RKO (cell line): ENCODE results near the gene PROM1.

Experiments
- DNase-seq: peaks from one replicate; pipeline ENCODE4 v3.0.0-alpha.2; 2016; ENCODE audit warnings: low spot score

PROM1 gene

DNA sequence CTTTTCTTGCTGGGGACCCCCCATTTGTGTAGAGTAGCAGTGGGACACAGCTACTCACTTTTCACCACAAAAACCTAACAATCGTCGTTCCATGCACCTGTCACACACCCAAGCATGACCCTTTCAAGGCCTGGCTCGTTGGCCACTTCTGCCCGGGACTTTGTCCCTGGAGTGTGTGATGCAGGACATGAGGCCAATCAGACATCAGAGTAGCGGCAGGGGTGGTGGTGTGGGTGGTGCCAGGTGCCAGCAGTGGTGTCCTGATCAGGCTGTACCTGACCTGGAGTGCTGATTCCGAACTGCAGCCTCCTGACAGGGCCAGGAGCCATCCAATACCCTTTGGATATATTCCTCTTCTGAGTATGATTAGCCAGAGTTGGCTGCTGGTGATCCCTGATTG is 23.1 kb upstream of the PROM1 start:
- DNase-seq, result no peak

DNA sequence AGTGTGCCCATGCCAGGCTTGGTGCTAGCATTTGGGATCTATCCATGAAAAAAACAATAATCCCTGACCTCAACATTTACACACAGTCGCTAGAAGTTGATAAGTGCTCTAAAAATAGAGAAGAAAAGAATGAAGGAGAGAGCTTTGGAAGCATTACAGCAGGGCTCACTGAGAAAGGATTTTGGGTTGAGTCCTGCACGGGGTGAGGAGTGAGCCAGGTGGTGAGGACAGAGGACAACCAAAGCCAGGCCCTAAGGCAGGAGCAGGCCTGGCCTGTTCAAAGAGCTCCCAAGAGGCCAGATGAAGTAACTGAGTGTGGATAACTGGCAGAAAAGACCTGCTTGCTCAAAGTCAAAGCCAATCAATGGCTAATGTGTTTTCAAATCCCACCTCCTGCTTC is 20.7 kb upstream of the PROM1 start:
- no peak for DNase-seq

DNA sequence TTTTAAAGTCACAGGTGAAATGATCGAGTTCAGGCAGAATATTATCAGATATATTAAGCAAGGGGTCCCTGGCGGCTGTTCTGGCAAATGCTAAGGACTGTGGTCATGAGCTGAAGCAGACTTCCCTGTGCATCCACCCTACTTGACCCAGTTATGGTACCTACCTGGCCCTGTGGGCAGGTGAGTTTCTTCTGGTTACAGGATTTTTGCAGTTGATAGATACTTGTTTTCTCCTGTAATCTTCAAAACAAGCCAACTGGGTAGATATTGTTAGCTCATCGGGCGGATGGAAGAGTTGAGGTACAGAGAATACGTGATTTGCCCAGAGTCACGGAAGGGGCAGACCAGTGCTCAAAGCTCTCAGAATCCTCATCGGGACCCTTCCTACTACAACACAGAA is 18.5 kb upstream of the PROM1 start:
- no peak for DNase-seq

DNA sequence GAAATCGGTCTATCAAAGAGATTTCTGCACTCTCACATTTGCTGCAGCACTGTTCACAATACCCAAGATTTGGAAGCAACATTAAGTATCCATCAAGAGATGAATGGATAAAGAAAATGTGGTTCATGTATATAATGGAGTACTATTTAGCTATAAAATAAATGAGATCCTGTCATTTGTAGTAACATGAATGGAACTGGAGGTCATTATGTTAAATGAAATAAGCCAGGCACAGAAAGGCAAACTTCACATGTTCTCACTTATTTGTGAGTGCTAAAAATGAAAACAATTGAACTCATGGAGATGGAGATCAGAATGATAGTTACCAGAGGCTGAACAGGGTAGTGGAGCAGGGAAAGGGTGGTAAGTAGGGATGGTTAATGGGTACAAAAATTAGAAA is 17.0 kb upstream of the PROM1 start:
- no peak for DNase-seq

DNA sequence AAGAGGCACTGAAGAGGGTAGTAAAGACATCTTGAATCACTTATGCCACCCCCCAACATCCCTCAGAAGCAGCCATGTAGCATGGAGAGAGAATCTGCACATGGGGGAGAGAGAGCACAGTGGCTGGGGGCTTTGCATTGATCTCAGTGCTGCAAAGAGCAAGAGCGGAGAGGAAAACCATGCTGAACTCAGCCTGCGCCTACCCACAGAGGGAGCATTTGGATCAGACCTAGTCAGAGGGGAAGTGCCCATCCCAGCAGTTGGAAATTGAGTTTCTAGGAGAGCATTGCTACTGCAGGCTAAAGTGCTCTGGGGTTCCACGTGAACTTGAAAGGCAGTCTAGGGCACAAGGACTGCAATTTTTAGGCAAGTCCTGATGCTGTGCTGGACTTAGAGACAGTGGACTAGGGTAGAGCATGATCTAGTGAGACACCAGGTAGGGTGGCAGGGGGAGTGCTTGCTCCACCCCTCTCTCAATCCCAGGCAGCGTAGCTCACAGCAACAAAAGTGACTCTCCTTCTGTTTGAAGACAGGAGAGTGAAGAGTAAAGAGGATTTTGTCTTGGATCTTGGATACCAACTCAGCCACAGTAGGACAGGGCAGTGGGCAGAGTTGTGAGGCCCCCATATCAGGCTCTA is 9.0 kb upstream of the PROM1 start:
- no peak for DNase-seq

DNA sequence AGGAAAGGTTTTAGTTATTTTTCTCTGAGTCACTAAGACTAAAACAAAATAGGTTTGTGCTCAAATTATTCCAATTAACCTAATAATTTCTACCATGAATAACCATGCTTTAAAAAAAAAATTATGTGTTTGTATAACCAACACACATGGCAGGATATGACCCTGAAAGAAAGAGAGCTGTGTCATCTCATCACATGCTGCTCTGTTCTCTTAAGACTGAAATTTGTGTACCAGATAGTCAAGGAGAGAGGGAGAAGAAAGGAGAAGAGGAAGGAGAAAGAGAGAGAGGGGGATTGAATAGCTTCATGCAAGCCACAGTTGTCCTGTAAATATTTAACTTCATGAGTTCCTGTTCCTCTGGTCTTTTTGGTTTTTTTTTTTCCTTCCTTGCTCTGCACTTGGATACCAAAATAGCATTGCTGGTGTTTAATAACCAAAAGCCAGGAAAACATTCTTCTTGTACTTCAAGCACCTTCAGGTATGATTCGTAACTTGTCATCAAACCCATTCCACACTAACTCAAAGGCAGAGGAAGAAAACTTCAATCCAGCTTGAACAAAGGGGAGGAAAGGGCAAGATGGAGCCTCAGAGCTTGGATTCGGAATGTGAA is 6.4 kb upstream of the PROM1 start:
- DNase-seq, result no peak

DNA sequence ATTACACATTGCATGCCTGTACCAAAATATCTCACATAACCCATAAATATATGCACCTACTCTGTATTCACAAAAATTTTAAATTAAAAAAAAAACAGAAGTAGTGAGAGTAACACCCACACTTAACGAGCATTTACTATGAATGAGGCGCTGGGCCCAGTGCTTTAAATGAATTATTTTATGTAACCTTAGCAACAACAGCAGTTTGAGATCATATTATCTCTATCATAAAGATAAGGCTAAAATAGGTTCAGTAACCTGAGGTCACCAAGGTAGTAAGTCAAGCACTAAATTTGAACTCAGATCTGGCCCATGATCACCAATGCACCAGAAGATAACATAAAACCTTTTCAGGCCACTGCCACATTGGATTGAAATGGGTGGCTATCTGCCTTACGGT is 5.3 kb upstream of the PROM1 start:
- no peak for DNase-seq

DNA sequence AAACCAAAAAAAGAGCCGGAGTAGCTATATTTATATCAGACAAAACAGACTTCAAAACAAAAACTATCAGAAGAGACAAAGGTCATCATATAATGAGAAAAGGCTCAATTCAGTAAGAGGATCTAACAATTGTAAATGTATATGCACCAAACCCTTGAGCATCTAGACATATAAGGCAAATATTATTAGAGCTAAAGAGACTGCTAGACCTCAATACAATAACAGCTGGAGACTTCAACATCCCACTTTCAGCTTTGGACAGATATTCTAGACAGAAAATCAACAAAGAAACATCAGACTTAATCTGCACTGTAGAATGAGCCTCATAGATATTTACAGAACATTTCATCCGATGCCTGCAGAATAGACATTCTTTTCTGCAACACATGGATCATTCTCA is 4.8 kb upstream of the PROM1 start:
- no peak for DNase-seq

DNA sequence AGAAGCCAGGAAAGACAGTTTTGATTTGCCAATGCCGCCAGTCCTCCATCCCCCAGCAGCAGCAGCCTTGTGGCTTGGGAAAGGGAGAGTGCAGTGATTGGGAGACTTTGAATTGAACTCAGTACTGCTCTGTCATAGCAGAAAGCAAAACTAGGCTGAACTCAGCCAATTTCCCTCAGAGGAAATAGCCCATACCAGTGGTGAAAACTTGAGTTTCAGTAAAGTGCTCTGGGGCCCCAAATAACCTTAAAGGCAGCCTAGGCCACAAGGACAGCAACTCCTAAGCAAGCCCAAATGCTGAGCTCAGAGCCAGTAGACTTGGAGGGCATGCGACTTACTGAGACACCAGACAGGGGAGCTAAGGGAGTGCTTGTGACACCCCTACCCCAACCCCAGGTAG is 2.0 kb upstream of the PROM1 start:
- DNase-seq, result no peak

DNA sequence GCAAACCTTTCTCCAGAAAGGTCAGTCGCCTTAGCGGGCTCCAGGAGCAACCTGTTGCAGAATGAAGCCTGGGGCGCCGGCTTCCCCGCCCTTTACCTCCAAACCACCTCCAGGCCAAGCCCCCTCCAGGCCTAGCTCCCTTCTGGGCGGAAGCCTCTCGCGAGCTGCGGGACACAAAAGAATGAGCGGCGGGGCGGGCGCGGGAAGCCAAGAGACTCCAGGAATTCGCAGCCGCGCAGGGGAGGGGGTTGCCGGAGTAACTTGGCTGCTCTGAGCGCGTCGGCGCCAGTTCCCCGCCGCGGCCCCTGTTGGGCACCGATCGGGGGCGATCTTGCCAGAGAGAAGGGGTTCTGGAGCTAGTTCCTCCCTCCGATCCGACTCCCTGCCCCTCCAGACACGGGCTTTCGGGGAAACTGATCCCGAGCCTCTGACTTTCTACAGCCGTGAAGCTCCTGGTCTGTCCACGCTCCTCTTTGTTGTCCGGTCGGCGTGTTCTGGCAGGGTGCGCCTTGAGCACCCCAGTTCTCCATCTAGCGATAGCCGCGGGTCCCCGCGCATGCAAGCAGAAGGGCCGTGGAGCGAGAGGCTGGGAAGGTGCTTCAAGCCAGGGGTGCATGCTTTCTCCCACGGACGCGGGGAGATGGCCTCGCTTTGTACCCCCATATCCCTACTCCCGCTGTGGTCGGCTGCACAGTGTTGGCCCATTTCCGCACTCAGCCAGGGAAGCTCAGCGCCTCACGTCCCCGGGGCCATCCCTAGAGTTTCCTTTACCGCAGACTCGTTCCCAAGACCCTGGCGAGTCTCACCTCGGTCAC is 1.2 kb downstream of the PROM1 start:
- DNase-seq, result no peak

DNA sequence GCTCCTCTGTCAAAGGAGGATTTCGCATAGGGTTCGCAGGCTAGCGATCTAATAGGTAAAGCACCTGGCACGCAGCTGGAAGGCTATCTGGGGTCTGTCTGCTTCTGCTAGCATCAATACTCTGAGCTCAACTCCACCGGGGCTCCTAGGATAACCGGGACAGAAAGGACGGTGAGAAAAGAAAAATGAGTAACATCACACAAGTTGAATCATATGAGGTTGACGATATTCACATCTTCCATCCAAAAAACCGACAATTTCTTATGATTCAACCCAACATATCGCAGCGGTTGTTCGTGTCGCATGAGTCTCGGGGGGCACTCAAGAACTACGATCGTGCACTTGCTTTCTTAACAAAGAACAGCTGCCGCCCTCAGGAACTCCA is 1.8 kb downstream of the PROM1 start:
- no peak for DNase-seq

DNA sequence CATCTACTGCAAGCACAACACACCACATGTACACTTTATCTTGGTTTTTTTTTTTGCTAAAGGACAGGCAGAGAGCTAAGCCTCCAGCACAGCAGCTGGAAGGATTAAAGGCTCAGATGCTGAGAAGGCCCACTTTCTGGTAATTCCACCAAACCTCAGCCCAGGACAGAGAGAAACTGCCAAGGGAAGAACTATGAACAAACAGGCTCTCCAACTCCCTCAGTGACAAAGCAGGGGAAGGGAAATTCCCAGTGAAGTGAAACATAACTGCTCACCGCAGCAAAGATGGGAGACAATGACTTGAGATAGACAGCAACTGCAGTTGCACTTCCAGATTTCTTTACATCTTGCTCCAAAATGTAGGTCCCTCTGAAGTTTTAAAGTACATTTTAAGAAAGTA is 4.8 kb downstream of the PROM1 start:
- no peak for DNase-seq

DNA sequence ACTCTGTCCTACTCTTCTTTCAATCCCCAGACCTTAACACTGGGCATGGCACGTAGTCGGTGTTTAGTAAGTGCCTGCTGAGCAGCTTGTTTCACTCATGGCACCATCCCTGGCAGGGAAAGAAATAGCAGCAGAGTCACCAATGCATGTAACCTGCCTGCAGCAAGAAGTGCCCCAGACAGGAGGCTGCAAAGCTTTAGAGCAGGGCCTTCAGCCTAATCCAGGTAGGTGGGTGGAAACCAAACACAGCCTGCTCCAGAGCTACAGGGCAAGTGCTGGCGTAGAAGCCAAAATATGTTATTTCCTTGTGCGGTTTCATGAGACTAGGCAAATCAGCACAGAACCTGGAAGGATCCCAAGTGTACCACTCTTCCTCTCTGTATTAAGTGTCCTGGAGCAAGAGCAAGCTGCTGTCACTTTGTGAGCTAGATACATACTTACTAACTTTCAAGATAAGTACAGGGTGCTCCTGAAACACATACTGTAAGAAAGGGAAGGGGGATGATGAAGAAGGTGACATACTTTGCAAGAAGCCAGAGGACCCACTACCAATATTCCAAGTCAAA is 5.5 kb downstream of the PROM1 start:
- DNase-seq, result no peak

DNA sequence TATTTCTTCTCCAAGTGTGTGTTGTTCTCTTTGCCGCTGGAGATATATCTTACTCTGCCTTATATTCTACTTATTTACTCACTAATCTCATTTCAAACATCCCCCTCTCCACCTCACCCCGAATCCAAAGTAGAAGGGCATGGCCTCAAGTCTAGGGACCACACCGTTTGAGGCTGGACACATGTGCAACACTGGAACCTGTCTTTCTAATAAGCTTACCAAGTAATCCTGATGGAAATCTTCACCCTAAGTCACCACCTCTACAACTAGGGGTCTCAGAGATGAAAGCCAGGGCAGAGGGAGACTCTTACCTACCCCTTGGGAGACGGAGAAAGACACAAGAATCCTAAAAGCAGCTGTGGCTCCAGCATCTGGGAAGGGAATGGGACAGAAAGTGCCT is 6.0 kb downstream of the PROM1 start:
- no peak for DNase-seq

DNA sequence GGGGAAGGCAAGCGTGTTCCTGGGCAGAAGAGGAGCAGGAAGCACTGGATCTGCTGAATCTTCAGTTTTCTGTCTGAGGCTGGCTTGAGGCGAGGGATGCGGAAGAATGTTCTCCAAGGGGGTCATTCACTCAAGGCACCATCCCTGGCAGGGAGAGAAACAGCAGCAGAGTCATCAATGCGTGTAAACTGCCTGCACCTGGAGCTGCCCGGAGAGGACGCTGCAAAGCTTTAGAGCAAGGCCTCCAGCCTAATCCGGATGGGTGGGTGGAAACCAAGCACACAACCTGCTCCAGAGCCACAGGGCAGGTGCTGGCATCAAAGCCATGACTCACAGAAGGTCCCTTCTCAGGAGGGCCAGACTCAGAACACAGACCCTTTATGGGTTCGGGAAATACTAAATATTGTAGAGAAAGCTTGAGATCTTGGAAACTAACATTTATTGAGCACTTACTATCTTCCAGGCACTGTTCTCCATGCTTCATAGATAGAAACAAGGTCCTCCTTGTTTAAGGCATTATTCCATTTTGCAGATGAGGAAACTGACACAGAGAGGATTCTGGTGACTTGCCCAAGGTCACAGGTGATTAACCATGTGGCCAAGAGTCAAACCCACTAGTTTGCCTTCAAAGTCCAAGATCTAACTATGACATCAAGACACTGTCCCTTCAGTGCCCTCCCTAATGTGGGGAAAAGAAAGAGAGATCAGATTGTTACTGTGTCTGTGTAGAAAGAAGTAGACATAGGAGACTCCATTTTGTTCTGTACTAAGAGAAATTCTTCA is 7.7 kb downstream of the PROM1 start:
- no peak for DNase-seq

DNA sequence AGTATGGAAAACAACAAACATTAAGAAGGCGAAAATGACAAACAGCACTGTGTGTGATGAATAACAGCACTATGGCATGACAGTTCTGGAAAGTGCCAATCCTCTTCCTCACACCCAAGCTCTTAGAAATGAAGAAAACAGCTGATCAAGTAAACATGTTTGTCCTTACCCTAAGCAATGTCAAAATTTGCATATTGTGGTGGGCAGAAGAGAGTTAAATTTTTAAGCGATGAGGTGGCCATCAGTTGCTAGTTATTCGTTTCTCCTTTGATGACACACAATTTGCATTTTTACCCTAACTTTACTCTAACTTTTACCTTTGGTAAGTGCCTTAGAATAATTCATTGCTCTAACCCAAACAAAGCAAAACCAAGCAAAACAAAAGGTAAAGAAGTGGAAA is 8.8 kb downstream of the PROM1 start:
- DNase-seq, result no peak

DNA sequence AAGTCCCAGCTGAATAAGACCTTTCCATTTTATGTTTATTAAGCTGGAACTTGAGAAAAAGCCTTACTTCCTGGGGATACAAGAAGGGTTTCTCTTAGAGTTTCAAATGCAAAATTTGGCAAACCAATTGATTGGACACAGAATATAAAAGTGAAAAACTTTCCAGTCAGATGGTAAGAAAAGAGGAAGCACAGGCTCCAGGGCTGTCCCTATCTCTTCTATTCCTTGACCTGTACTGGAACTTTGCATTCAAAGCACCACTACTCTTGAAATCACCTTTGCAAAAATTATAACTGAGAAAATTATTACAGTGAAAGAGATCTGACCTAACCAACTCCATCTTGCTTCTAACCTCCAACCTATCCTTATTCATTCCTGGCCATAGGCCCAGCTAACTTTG is 11.7 kb downstream of the PROM1 start:
- DNase-seq, result no peak

DNA sequence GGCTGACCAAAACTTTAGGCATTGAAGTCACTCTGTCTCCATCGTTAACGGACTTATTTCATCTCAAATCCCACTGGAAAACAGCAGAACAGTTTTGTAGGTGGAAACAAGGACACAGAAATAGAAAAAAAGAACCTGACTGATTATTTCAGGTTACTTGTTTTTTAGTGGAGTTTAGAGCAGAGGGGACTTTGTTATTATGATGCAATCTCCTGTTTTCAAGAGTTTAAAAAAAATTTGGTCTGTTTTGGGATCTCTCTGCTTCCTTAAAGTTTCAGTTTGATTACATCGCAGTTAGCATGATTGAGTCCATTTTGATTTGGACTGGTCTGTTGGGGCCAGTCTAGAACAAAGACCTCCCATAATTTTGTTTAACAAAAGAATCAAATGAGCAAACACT is 13.6 kb downstream of the PROM1 start:
- DNase-seq, result no peak

DNA sequence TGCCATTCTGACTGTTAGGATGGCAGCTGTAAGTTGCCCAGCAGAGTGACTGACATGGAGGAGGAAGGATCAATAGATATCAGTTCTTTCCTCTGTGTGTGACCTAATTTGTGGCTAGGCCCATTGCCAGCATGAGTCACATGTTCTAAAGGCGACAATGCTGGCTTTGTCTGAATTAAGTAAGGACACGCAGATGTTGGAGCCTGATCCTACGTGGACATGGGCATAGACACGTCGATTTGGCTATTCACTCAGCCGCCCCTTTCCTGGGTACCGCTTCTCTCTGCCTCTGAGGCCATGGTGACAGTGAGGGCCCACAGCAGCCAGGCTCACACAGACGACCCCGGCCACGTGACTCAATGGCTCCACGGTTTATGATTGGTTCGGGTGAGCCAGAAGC is 16.3 kb downstream of the PROM1 start:
- no peak for DNase-seq

DNA sequence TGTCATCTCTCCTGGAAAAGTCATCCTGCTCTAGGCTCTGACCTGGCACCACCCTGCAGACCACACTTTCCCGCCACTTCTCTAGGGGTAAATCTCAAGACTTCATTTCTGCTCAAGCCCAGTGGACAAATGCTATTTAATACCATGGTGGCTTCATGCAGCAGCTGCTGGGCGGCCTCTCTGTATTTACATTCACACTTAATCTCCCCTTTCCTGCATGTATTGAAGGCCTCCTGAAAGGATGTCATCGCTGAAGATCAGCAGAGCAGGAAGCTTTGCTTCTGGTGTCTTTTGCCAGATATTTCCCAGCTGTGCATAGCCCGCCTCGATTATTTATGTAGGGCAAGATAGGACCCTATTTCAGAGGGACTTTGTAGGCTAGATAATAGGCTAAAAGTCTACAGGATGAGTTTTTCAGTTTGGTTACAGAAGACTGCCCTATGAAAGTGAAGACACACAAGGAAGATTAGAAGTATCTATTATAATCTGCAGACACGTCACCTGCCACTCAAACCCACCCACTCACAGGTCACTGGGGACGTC is 17.2 kb downstream of the PROM1 start:
- DNase-seq, result no peak

DNA sequence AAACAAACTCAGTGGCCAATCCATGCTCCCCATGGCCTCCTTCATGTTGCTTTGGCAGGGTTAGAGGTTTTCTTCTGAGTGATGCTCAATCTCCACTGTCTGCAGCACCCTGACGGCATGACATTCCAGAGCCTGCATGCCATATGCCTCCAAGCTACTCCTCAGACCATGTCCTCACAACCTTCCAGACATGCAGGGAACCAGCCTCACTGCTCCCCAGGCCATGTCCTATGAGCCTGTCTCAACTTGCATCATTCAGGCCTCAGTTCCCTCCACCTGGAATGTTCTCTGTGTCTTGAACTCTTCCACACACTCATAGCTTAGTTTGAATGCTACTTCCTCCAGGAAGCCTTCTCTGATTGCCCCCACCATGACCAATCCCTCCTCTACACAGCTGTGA is 18.8 kb downstream of the PROM1 start:
- DNase-seq, result no peak

DNA sequence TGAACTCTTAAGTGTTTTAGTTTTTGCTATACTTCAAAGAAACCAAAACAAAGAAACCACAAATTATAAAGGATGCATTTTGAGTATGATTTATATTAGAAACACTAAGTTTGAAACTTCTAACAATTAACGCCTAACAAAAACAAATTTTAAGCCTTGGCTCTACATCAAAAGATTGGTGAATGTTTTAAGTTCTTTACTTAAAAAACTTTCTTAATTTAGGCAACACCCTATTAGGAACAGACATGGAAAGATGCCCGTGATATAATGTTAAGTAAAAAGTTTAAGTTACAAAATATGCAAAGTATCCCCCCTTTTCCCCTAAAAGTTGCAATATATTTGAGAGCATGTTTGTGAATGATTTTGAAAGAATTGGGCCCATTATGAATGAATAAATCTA is 21.2 kb downstream of the PROM1 start:
- DNase-seq, result no peak
